GM21381 (cell line): ENCODE data around the gene ROBO1.
A peak's percentile ranks its signal among the peaks of the same experiment; 100 is the strongest.
"Not testable (repeated sequence)": the region's sequence is repeated elsewhere in the genome, so short reads cannot be mapped to it uniquely, and the experiment has no call there.

Experiments
- ATAC-seq: cut with Tn5 transposase; IDR thresholded peaks from one replicate; pipeline ENCODE4 v1.9.1; 2021; ENCODE audit warnings: mild to moderate bottlenecking, moderate library complexity; ENCODE audit not compliant: unreplicated experiment

Gene ROBO1

GRCh38 chr3:79558943-79559342 is 208.9 kb downstream of the ROBO1 start:
- no peak for ATAC-seq

GRCh38 chr3:79555655-79556054 is 212.1 kb downstream of the ROBO1 start:
- no peak for ATAC-seq

- no peak for ATAC-seq
Measured at GRCh38 chr3:79551997-79552396, 215.8 kb downstream of the ROBO1 start.

- no peak for ATAC-seq
Measured at GRCh38 chr3:79551321-79551892, 216.4 kb downstream of the ROBO1 start.

GRCh38 chr3:79543218-79543982 is 224.4 kb downstream of the ROBO1 start:
- ATAC-seq = no peak

GRCh38 chr3:79534727-79535126 is 233.1 kb downstream of the ROBO1 start:
- ATAC-seq = no peak

GRCh38 chr3:79531566-79532295 is 236.1 kb downstream of the ROBO1 start:
- ATAC-seq = no peak

- peak; percentile 81 for ATAC-seq
Measured at GRCh38 chr3:79521221-79521848, 246.5 kb downstream of the ROBO1 start.

GRCh38 chr3:79517766-79518413 is 249.9 kb downstream of the ROBO1 start:
- ATAC-seq = no peak

GRCh38 chr3:79516795-79517194 is 251.0 kb downstream of the ROBO1 start:
- ATAC-seq = no peak

GRCh38 chr3:79515072-79515471 is 252.7 kb downstream of the ROBO1 start:
- ATAC-seq = no peak

- no peak for ATAC-seq
Measured at GRCh38 chr3:79514069-79514468, 253.7 kb downstream of the ROBO1 start.

GRCh38 chr3:79506751-79507150 is 261.0 kb downstream of the ROBO1 start:
- ATAC-seq = no peak

- not testable (repeated sequence) for ATAC-seq
Measured at GRCh38 chr3:79502216-79502681, 265.5 kb downstream of the ROBO1 start.

- no peak for ATAC-seq
Measured at GRCh38 chr3:79497447-79498111, 270.2 kb downstream of the ROBO1 start.

GRCh38 chr3:79491029-79491641 is 276.7 kb downstream of the ROBO1 start:
- no peak for ATAC-seq

GRCh38 chr3:79490165-79491028 is 277.4 kb downstream of the ROBO1 start:
- ATAC-seq = no peak

GRCh38 chr3:79488407-79488806 is 279.4 kb downstream of the ROBO1 start:
- ATAC-seq = no peak

- no peak for ATAC-seq
Measured at GRCh38 chr3:79480746-79481145, 287.1 kb downstream of the ROBO1 start.
